Neural progenitor cell (in vitro differentiated cells): ENCODE data around the gene C19orf25.

Experiments used
- CTCF ChIP-seq: fragments of 200-600 bp; sonication (generic); IDR thresholded peaks from 2 replicates; pipeline ENCODE4 v1.5.1; 2017; ENCODE audit warnings: antibody characterized with exemption, mild to moderate bottlenecking
- EZH2 ChIP-seq: fragments of 200-600 bp; sonication (generic); IDR thresholded peaks from 2 replicates; pipeline ENCODE4 v1.6.1; 2017; ENCODE audit warnings: antibody characterized with exemption, mild to moderate bottlenecking, moderate library complexity
- EZH2phosphoT487 ChIP-seq: fragments of 200-600 bp; sonication (generic); IDR thresholded peaks from 2 replicates; pipeline ENCODE4 v1.6.1; 2017; ENCODE audit warnings: antibody characterized with exemption

- TF ChIP-seq CTCF (no peak), EZH2phosphoT487 (no peak), EZH2 (peak; percentile 42)
Measured at GRCh38 chr19:1455002-1455335, 24.0 kb downstream of the C19orf25 start.
